Tibial nerve (tissue), 4 donors: ENCODE data around the gene KRTAP15-1. TPM values are rescaled to one million over a fixed set of nuclear protein-coding genes. Genes with fewer than 3 reads are reported as not detected.
A peak's percentile ranks its signal among the peaks of the same experiment; 100 is the strongest.

ENCODE experiments used
- DNase-seq, 2 donors: peaks; one replicate each; pipeline ENCODE4 v3.0.0-alpha.2; 2019; ENCODE audit warnings: low spot score in 2 of 2
- H3K27ac ChIP-seq, 4 donors: fragments of 200-600 bp; sonication (generic) in 3 of 4; one replicate each; pipeline ENCODE4 v1.5.1; 2017 to 2019; ENCODE audit warnings: mild to moderate bottlenecking in 1 of 4
- H3K27me3 ChIP-seq, 2 donors: fragments of 200-600 bp; sonication (generic) in 1 of 2; one replicate each; pipeline versions ENCODE4 v1.5.1 to v1.6.0; 2017 to 2019
- H3K36me3 ChIP-seq, 3 donors: fragments of 200-600 bp; sonication (generic); one replicate each; pipeline ENCODE4 v1.5.1; 2018 to 2019
- H3K4me1 ChIP-seq, 4 donors: fragments of 200-600 bp; sonication (generic) in 3 of 4; one replicate each; pipeline ENCODE4 v1.5.1; 2017 to 2019
- H3K4me3 ChIP-seq, 4 donors: fragments of 200-600 bp; sonication (generic) in 3 of 4; one replicate each; pipeline ENCODE4 v1.5.1; 2017 to 2019; ENCODE audit warnings: mild to moderate bottlenecking in 1 of 4, moderate library complexity in 1 of 4
- H3K9me3 ChIP-seq, 4 donors: fragments of 200-600 bp; sonication (generic) in 3 of 4; one replicate each; pipeline ENCODE4 v1.5.1; 2017 to 2019
- CTCF ChIP-seq, 5 experiments: fragments of 200-600 bp in 3 of 5; fragments of 450-650 bp in 2 of 5; sonication (generic) in 3 of 5; IDR thresholded peaks; one replicate each; pipeline ENCODE4 v1.5.1; 2016 to 2019; ENCODE audit warnings: antibody characterized with exemption in 5 of 5, mild to moderate bottlenecking in 3 of 5, moderate library complexity in 2 of 5
- EP300 ChIP-seq, 2 donors: sonication (generic); formaldehyde crosslinking; IDR thresholded peaks; one replicate each; pipeline ENCODE4 v1.6.1; 2017; ENCODE audit warnings: antibody characterized with exemption in 2 of 2, mild to moderate bottlenecking in 1 of 2
- POLR2A ChIP-seq, 2 donors: fragments of 450-650 bp; IDR thresholded peaks; one replicate each; pipeline ENCODE4 v1.6.1; 2017; ENCODE audit warnings: antibody characterized with exemption in 2 of 2, mild to moderate bottlenecking in 2 of 2, moderate library complexity in 2 of 2
- WGBS, 2 donors: methylation state at CpG; one replicate each; pipeline ENCODE4 v1.1.5; 2018; 5-methylcytosine and 5-hydroxymethylcytosine counted together
- total RNA-seq, 4 donors: library from RNA; depleted of rRNA; stranded (reverse); fragments of >200 nt; gene quantifications; one replicate each; pipeline ENCODE4 v1.1.0, GENCODE V29; 2016

KRTAP15-1 gene
- total RNA-seq, 4 donors from 2014 or later, result not detected

DNA sequence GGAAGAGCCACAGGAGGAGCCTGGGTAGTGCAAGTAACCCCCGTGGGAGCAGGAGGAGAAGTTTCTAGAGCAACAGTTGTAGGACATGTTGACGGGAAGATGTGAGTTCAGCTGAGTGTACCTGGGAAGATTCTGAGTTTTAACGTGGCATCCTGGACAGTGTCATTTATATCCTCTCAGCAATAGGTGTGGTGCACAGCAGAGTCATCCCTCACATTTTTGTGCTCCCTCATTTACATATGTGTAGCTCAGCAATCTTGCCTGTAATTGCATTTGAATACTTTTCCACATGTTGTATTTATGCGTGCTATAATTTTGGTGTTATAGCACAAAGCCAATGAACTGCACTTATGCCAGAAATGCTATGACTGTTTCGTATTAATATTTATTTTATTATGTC lies 14.2 kb upstream of the KRTAP15-1 start, which contains the start of gene KRTAP13-3:
TSS of gene KRTAP13-3 (minus strand) at position 101 of the 400 bp plus-strand sequence. CDS start at position 87, 14 bp downstream.
- no peak for TF ChIP-seq POLR2A (IDR thresholded peaks at IDR 0.05)
- no peak for TF ChIP-seq EP300 (IDR thresholded peaks at IDR 0.05)
- TF ChIP-seq CTCF (IDR thresholded peaks at IDR 0.05), result no peak
- peaks cover 0 to 4% (median 0%) of the 10 kb centered on the region in 4 donors for H3K4me1 ChIP-seq
- no peaks in the 10 kb centered on the region for H3K36me3 ChIP-seq
- H3K27ac ChIP-seq, result no peak within 1 kb of the TSS
- H3K9me3 ChIP-seq, result no peaks in the 10 kb centered on the region
- no peak for DNase-seq
- WGBS, 2 donors, result 78 to 83% methylated on average over 5 of the region's 5 CpGs
- no peak within 1 kb of the TSS for H3K4me3 ChIP-seq
- no peaks in the 10 kb centered on the region for H3K27me3 ChIP-seq

DNA sequence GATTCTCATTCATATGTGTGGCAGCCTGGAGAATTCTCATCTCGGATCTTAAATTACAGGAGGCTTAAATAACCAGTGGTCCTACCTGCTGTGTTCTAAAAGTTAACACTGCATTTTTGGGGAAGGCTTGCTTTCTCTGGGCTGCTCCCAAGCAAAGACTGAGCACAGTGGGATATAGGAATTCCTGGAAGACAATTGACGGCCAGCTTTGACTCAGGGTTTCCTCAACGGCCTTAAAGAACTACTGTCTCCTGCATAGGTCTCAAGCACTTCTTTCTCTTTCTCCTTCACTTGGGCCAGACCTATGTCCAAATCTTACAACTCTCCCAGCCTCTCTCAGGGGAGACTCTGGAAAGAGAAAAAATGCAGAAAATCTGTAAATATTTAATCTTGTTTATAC lies 13.3 kb upstream of the KRTAP15-1 start:
- no peak for TF ChIP-seq CTCF (IDR thresholded peaks at IDR 0.05)
- 42 to 53% methylated on average over 3 of the region's 3 CpGs for WGBS, 2 donors

DNA sequence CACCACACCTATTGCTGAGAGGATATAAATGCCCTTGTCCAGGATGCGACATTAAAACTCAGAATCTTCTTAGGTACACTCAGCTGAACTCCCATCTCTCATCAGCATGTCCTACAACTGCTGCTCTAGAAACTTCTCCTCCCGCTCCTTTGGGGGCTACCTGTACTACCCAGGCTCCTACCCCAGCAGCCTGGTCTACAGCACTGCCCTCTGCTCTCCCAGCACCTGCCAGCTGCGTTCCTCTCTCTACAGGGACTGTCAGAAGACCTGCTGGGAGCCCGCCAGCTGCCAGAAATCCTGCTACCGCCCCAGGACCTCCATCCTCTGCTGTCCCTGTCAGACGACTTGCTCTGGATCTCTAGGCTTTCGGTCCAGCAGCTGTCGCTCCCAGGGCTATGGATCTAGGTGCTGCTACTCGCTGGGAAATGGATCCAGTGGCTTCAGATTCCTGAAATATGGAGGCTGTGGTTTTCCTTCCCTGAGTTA lies 9.9 kb upstream of the KRTAP15-1 start, which contains the start of gene KRTAP13-4:
TSS of gene KRTAP13-4 (plus strand) at position 51 of the 486 bp plus-strand sequence. CDS start at position 107, 56 bp downstream.
- WGBS, 2 donors, result 81% methylated on average over 9 of the region's 9 CpGs
- Histone ChIP-seq H3K4me3 (no peak within 1 kb of the TSS), H3K27me3 (no peaks in the 10 kb centered on the region), H3K4me1 (peaks cover 0 to 4% (median 0%) of the 10 kb centered on the region in 4 donors), H3K27ac (no peak within 1 kb of the TSS), H3K9me3 (no peaks in the 10 kb centered on the region), H3K36me3 (no peaks in the 10 kb centered on the region)
- DNase-seq, result no peak
- TF ChIP-seq CTCF (IDR thresholded peaks at IDR 0.05), result no peak
- no peak for TF ChIP-seq EP300 (IDR thresholded peaks at IDR 0.05)
- no peak for TF ChIP-seq POLR2A (IDR thresholded peaks at IDR 0.05)

More for the DNA sequence above, 13.3 kb upstream of the KRTAP15-1 start:
- Histone ChIP-seq H3K4me1 (peaks cover 0 to 4% (median 0%) of the 10 kb centered on the region in 4 donors), H3K27ac (no peak overlapping the region), H3K9me3 (no peaks in the 10 kb centered on the region), H3K27me3 (no peaks in the 10 kb centered on the region), H3K4me3 (no peak overlapping the region), H3K36me3 (no peaks in the 10 kb centered on the region)
- no peak for DNase-seq

DNA sequence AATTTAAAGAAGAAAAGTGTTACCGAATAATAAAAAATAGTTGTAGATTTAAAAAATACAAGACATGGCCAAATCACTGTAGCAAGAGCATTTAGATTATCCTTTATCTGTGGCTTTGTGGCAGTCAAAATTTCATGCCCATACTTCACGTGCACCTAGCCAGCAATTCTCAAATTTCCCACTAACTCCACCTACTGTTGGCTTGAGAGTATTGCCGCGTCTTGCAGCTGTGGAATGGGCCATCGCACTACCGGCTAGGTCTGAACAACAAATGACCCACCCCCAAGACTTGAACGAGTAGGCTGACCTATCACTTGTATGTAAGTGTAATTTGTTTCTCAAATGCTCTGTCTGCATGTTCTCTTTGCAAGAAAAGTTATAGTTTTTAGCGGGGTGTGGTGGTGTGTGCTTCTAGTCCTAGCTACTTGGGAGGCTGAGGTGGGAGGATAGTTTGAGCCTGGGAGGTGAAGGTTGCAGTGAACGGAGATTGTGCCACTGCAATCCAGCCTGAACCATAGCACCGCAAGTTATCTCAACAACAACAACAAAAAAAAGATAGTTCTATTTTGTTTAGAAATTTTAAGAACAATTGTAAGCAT lies 5.9 kb upstream of the KRTAP15-1 start:
- Histone ChIP-seq H3K9me3 (no peaks in the 10 kb centered on the region), H3K36me3 (no peaks in the 10 kb centered on the region), H3K27me3 (no peaks in the 10 kb centered on the region), H3K4me3 (no peak overlapping the region), H3K27ac (no peak overlapping the region), H3K4me1 (peaks cover 0 to 4% (median 0%) of the 10 kb centered on the region in 4 donors)
- peak in 1 of 2 donors; percentile 13 for DNase-seq
- WGBS, 2 donors, result 34 to 38% methylated on average over 10 of the region's 10 CpGs
- peak in 4 of 5 experiments; percentile 20 to 42 (median 36) for TF ChIP-seq CTCF (IDR thresholded peaks at IDR 0.05)
- no peak for TF ChIP-seq EP300 (IDR thresholded peaks at IDR 0.05)

DNA sequence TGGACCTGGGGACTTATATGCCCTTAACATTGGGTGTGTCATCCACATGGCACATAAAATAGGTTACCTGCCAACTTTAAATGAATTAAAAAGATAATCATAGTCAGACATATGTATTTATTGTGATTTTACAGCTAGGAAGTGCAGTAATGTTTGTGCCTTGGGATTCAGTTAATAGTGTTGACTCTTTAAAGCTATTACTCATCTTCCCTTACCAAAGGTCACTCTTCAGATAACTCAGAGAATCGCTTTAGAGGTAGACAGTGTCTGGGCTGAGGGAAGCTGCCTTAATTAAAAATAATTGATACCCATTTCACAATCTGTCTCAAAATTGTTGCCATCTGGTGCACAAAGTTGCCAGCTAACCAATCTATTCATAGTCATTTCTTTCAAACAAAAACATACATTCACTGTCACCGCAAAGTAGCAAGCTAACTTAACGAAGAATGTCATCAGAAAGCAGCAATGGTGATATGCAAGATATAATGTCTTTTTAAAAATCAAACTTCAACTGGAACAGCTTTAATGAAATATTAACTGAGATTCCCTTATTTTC lies 3.0 kb upstream of the KRTAP15-1 start:
- WGBS, 2 donors, result 82 to 87% methylated on average over 3 of the region's 3 CpGs
- TF ChIP-seq CTCF (IDR thresholded peaks at IDR 0.05) (no peak), POLR2A (IDR thresholded peaks at IDR 0.05) (no peak), EP300 (IDR thresholded peaks at IDR 0.05) (no peak)

More for the DNA sequence above, 3.0 kb upstream of the KRTAP15-1 start:
- DNase-seq, result no peak
- H3K27me3 ChIP-seq, result no peaks in the 10 kb centered on the region
- no peaks in the 10 kb centered on the region for H3K36me3 ChIP-seq
- H3K4me3 ChIP-seq, result no peak overlapping the region
- H3K4me1 ChIP-seq, result no peaks in the 10 kb centered on the region
- no peaks in the 10 kb centered on the region for H3K9me3 ChIP-seq
- no peak overlapping the region for H3K27ac ChIP-seq
